Fibroblast of mammary gland (primary cell): ENCODE measurements around the gene HIRIP3.
A peak's percentile ranks its signal among the peaks of the same experiment; 100 is the strongest.

ENCODE experiments used
- DNase-seq: peaks from one replicate; pipeline ENCODE4 v3.0.0-alpha.2; 2010; ENCODE audit warnings: low read depth
- H3K4me3 ChIP-seq: 2 replicates; pipeline ENCODE4 v1.5.1; 2011; ENCODE audit warnings: low read depth, mild to moderate bottlenecking, low read length, moderate library complexity; ENCODE audit not compliant: control insufficient read depth
- TF ChIP-seq, protein P1 (sequence below): conservative IDR thresholded peaks from 2 replicates; pipeline ENCODE4 v1.5.1; 2011; ENCODE audit warnings: low read depth, low read length, inconsistent platforms; ENCODE audit not compliant: control insufficient read depth, insufficient read depth

Gene HIRIP3

DNA sequence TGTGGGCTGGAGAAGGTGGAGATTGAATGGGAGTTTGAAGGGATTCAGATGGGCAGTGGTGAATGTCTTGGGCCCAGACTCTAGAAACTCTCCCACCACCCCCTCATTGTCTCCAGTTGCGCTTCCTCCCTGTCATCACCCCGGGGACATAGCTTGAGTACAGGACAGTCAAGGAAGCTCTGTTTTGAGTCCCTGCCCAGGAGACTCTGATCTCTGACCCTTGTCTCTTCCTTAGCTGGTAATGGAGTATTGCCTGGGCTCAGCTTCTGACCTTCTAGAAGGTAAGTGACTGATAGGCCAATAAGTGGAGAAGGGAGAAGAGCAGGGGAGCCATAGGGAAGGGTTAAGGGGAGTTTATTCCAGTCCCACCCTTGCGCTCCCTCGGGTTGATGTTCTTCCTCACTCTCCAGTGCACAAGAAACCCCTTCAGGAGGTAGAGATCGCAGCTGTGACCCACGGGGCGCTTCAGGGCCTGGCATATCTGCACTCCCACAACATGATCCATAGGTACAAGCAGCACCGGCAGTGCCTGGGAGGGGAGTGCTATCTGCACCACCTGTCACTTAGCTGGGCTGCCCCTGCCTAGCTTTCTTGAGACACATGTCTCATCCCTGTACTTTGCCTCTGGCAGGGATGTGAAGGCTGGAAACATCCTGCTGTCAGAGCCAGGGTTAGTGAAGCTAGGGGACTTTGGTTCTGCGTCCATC, 16.7 kb downstream of the HIRIP3 start:
- TF ChIP-seq, protein P1, sequence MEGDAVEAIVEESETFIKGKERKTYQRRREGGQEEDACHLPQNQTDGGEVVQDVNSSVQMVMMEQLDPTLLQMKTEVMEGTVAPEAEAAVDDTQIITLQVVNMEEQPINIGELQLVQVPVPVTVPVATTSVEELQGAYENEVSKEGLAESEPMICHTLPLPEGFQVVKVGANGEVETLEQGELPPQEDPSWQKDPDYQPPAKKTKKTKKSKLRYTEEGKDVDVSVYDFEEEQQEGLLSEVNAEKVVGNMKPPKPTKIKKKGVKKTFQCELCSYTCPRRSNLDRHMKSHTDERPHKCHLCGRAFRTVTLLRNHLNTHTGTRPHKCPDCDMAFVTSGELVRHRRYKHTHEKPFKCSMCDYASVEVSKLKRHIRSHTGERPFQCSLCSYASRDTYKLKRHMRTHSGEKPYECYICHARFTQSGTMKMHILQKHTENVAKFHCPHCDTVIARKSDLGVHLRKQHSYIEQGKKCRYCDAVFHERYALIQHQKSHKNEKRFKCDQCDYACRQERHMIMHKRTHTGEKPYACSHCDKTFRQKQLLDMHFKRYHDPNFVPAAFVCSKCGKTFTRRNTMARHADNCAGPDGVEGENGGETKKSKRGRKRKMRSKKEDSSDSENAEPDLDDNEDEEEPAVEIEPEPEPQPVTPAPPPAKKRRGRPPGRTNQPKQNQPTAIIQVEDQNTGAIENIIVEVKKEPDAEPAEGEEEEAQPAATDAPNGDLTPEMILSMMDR: no peak
- no peak overlapping the region for H3K4me3 ChIP-seq
- DNase-seq: no peak

DNA sequence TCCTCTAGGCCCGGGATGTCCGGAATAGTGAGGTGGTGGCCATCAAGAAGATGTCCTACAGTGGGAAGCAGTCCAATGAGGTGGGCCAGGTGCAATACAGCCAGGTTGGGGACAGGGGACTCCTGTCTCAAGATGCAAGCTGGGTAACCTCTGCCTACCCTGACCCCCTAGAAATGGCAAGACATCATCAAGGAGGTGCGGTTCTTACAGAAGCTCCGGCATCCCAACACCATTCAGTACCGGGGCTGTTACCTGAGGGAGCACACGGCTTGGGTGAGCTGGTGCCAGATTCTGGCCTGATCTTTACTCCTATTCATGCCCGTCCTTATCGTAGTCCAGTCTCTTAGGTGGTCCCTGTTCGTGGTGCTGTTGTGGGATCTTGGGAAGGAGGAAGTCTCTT, 17.3 kb downstream of the HIRIP3 start:
- no peak for DNase-seq
- no peak overlapping the region for H3K4me3 ChIP-seq
- TF ChIP-seq, protein P1: no peak

DNA sequence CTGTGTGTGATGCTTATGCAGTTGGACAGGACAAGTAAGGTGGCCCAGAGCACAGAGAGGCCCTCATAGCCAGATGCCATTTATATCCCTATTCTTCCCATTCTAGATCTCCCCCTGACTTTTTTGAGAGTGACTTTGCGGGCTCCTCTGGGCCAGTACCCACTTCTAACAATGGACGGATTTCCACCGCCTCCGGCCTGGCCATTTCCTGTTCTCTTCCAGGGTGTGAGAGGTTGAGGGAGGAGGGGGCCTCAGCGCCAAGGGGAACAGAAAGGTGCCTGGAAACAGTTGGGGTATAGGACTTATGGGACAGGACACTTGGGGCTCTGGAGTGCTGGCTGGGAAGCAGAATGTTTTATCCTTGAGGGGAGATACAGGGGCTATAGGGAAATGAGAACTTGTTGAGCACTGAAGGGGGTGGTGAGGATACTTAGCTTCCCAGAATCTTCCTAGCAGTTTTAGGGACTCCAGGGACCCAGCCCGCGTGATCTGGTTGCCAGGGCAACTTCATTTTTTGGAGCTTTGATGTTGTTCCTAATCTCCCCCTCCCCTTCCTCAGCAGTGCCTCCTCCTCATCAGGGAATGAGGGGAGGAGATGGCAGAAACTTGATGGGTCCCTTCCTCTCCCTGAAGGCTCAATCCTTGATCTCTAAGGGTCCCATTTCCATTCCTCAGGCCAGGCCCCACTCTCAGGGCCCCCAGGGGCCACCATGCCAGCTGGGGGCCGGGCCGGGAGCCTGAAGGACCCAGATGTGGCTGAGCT, 18.2 kb downstream of the HIRIP3 start:
- TF ChIP-seq, protein P1: no peak
- no peak for DNase-seq
- no peak overlapping the region for H3K4me3 ChIP-seq

DNA sequence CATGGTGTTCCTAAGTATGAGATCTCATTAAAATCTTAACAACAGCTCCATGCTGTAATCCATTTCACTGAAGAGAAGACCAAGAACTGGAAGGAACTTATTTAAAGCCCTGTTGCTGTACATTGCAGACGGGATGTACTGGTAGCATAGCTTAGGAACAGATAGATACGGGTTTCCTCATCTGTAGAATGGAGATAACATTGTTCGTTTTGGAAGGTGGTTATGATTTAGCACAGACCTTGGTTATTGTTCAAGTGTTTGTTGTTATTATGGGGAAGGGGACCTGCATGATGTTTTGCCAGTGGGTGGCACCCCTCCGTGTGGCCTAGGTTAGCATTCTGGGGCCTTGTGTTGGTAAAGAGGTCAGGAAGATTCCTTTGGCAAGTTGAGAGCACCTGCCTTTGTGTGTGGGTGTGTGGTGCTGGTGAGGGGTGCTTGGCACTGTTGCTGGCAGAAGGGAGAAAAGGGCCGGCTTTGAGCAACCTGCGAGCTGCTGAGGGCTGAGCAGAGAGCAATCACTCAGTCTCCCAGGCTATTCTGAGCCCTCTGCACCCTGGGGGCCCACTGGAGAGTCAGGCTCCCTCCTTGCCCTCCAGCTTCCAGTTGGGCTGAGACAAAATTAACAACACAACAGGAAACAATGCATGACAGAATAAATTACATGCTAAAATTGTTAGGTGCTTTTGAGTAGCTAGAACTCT, 19.5 kb downstream of the HIRIP3 start:
- DNase-seq: no peak
- H3K4me3 ChIP-seq: peak overlapping the region; percentile 90
- TF ChIP-seq, protein P1: no peak

DNA sequence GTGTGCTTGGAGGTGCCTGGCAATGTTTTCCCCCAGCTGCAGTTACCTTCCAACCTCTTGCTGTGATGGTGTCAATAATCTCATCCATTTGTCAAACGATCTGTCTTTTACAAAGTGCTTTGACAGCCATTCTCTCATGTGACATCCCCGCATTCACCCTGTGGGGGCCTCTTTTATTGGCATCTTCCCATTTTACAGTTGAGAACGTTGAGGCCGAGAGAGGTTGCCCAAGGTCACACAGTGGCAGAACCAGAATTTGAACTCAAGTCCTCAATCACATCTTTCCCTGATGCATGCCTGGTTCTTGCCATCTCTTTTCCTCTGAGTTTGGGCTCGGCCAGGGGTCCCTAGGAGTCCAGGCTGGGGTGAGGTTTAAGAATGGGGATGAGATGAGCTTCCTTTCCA, 20.3 kb downstream of the HIRIP3 start:
- H3K4me3 ChIP-seq: peak overlapping the region; percentile 90
- TF ChIP-seq, protein P1: no peak
- no peak for DNase-seq

DNA sequence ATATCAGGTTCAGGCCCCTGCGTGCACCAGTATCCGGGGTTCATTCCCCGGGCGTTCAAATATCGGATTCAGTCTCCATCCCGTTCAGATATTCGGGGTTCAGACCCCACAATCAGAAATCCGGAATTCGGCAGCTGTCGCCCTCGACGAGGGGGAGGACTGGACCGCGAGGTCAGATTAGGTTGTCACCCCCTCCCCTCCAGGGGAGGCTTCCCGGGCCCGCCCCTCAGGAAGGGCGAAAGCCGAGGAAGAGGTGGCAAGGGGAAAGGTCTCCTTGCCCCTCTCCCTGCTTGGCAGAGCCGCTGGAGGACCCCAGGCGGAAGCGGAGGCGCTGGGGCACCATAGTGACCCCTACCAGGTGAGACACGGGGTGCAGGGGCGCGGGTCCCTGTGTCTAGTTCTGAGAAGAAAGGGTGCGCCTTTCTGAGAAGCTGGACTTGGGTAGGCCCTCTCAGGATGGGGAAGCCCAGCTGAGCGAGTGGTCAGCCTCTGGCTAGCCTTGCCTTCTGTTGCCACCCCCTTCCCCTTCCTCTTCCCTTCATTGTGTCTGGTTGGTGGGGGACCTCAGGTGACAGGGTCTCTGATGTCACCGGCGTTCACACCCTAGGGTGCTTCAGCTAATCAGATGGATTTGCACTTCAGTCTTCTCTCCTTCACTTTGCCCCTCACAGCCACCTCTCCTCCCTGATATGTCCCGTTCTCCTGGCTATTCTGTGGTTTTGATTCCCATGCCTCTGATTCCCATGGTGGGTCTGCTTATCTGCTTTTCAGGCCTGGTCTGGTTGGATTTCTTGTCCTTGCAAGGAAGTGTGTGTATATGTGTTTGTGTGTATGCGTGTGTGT, 20.9 kb downstream of the HIRIP3 start:
- TF ChIP-seq, protein P1: no peak
- DNase-seq: no peak
- peak overlapping the region; percentile 90 for H3K4me3 ChIP-seq
